ENCODE data around the gene SSTR3. TPM values are rescaled to one million over a fixed set of nuclear protein-coding genes. Genes with fewer than 3 reads are reported as not detected.

SSTR3 gene
- total RNA-seq, 1 experiment from 2014 or later: not detected

GRCh38 chr22:37229805-37230672, 17.8 kb upstream of the SSTR3 start:
- DNase-seq (ENCODE audit: extremely low read depth, low read depth): peak; percentile 13

- peak; percentile 14 for DNase-seq (ENCODE audit: extremely low read depth, low read depth)
Observed at GRCh38 chr22:37229012-37229804, 16.9 kb upstream of the SSTR3 start.

GRCh38 chr22:37228106-37229011, 16.1 kb upstream of the SSTR3 start:
- DNase-seq (ENCODE audit: extremely low read depth, low read depth): no peak

- DNase-seq (ENCODE audit: extremely low read depth, low read depth): no peak
Observed at GRCh38 chr22:37226514-37226913, 14.2 kb upstream of the SSTR3 start.

- no peak for DNase-seq (ENCODE audit: extremely low read depth, low read depth)
Observed at GRCh38 chr22:37226087-37226486, 13.8 kb upstream of the SSTR3 start.

GRCh38 chr22:37225481-37225880, 13.2 kb upstream of the SSTR3 start:
- no peak for DNase-seq (ENCODE audit: extremely low read depth, low read depth)

GRCh38 chr22:37224757-37225420, 12.6 kb upstream of the SSTR3 start:
- no peak for DNase-seq (ENCODE audit: extremely low read depth, low read depth)

GRCh38 chr22:37223965-37224551, 11.8 kb upstream of the SSTR3 start:
- no peak for DNase-seq (ENCODE audit: extremely low read depth, low read depth)

GRCh38 chr22:37222440-37222971, 10.2 kb upstream of the SSTR3 start:
- no peak for DNase-seq (ENCODE audit: extremely low read depth, low read depth)

- no peak for DNase-seq (ENCODE audit: extremely low read depth, low read depth)
Observed at GRCh38 chr22:37221424-37222333, 9.4 kb upstream of the SSTR3 start.

GRCh38 chr22:37220543-37220981, 8.3 kb upstream of the SSTR3 start:
- no peak for DNase-seq (ENCODE audit: extremely low read depth, low read depth)

GRCh38 chr22:37219533-37219932, 7.3 kb upstream of the SSTR3 start:
- DNase-seq (ENCODE audit: extremely low read depth, low read depth): no peak

GRCh38 chr22:37218771-37219411, 6.6 kb upstream of the SSTR3 start:
- no peak for DNase-seq (ENCODE audit: extremely low read depth, low read depth)

- DNase-seq (ENCODE audit: extremely low read depth, low read depth): no peak
Observed at GRCh38 chr22:37218399-37218770, 6.1 kb upstream of the SSTR3 start.

- DNase-seq (ENCODE audit: extremely low read depth, low read depth): no peak
Observed at GRCh38 chr22:37215890-37216289, 3.6 kb upstream of the SSTR3 start.

- no peak for DNase-seq (ENCODE audit: extremely low read depth, low read depth)
Observed at GRCh38 chr22:37214731-37215030, 2.4 kb upstream of the SSTR3 start.

GRCh38 chr22:37213941-37214730, 1.9 kb upstream of the SSTR3 start:
- no peak for DNase-seq (ENCODE audit: extremely low read depth, low read depth)

Data from NCI-H460 (cell line).